ENCODE results near the gene CCDC142. TPM values are rescaled to one million over a fixed set of nuclear protein-coding genes. Genes with fewer than 3 reads are reported as not detected.
"Not testable (repeated sequence)": the region's sequence is repeated elsewhere in the genome, so short reads cannot be mapped to it uniquely, and the experiment has no call there.

CCDC142 gene
- total and polyA plus RNA-seq, 10 donors = 2.8 to 59.4 (median 26.0) TPM

DNA sequence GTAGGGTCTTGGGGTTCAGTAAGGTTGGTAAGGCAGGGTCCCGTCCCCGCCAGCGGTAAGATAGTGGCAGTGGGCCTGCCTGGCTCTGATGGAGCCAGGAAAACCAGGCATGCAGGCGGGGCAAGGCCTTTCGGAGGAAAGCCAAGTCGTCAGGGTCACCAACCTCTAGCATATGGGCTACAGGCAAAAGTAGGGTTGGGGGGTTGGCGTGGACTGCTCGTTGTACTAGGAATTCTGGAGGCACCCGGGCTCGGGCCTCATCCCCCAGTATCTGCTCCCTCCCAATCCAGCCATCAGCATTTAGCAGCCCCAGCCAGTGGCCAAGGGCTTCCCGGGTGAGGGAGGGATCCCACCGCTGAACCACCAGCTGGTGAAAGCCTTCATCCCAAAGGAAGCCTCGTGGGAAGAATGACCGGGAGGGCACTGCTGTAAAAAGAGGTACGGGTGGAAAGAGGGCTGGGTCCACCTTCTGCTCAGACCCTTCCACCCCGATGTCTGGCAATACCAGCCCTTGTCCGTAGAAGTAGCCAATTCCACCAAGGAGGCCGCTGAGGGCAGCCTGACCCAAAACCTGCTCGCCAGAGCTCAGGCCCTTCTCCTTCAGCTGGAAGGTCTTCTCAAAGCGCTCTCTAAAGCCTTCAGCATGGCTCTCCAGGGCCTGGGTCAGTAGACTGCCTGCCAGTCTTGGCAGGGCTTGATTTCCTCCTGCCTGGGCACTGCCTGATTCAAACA, 20.6 kb downstream of the CCDC142 start:
- Histone ChIP-seq H3K36me3 (peaks cover 0 to 35% (median 20%) of the 10 kb centered on the region in 6 donors), H3K4me1 (peaks cover 18 to 69% (median 41%) of the 10 kb centered on the region in 6 donors), H3K27ac (no peak overlapping the region), H3K27me3 (replicated peaks in 1 of 7) (no peaks in the 10 kb centered on the region), H3K4me3 (no peak overlapping the region), H3K9me3 (no peaks in the 10 kb centered on the region)
- peak; percentile 75 for DNase-seq
- intact Hi-C loops (cut with DNase I; ENCODE audit: low total_unique reads) = no loop called here
- 92 to 96% (median 93%) methylated on average over 13 to 20 of the region's 20 CpGs for WGBS, 5 donors
- TF ChIP-seq POLR2AphosphoS5 (IDR thresholded peaks at IDR 0.05) (peak in 1 of 3 donors; percentile 3), POLR2A (IDR thresholded peaks at IDR 0.05) (no peak)

DNA sequence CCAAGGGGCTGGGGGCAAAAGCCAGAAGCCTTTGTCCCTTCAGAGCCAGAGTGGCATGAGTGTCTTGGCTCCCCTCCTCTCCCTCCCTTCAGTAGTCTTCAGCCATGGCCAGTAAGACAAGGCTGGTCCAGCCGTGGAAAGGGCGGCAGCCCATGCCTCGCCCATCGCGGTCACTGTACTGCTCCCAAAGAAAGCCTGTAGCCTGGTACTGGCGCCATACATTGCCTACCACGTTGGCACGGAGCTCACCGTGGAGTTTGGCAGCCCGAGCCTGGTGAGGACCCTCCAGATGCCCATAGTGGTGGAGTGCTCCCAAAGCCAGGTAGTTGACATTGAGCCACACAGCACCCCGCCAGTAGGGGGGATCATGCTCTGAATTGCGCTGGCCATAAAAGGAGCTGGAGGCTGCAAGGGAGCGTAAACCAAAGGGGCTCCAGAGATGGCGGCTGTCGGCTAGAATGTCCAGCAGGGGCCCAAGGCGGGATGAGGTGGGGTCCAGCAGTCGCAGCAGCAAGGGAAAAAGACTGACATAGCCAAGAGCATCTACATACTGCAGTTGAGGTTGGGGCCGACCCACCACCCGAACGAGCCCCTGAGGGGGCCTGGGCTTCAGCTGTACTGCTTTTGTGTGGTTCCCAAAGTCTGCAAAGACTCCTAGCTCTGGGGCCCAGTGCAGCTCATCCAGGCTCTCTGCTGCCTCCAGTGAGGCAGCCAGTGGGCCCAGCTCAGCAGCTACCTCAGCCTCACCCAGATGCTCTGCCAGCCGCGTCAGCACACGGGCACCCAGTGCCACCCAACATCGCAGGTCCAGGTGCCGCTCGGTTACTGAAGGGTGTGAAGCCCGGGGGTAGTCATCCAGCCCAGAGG, 21.4 kb downstream of the CCDC142 start:
- 88 to 94% (median 93%) methylated on average over 21 to 27 of the region's 27 CpGs for WGBS, 5 donors
- DNase-seq = peak; percentile 71
- H3K4me1 ChIP-seq = peaks cover 26 to 73% (median 47%) of the 10 kb centered on the region in 6 donors

DNA sequence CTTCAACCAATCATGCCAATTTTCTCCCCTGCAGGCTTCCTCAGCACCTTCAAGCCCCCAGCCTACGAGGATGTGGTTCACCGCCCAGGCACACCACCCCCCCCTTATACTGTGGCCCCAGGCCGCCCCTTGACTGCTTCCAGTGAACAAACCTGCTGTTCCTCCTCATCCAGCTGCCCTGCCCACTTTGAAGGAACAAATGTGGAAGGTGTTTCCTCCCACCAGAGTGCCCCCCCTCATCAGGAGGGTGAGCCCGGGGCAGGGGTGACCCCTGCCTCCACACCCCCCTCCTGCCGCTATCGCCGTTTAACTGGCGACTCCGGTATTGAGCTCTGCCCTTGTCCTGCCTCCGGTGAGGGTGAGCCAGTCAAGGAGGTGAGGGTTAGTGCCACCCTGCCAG, 22.6 kb downstream of the CCDC142 start:
- H3K9me3 ChIP-seq; intact Hi-C loops (cut with DNase I; ENCODE audit: low total_unique reads); H3K27me3 ChIP-seq (replicated peaks in 1 of 7); H3K27ac ChIP-seq; H3K4me3 ChIP-seq: not testable (repeated sequence)
- 81 to 90% (median 82%) methylated on average over 9 to 10 of the region's 10 CpGs for WGBS, 5 donors
- peaks cover 0 to 35% (median 20%) of the 10 kb centered on the region in 6 donors for H3K36me3 ChIP-seq
- peak; percentile 74 for DNase-seq
- H3K4me1 ChIP-seq = peaks cover 38 to 75% (median 52%) of the 10 kb centered on the region in 6 donors

More for the DNA sequence above, 21.4 kb downstream of the CCDC142 start:
- intact Hi-C loops (cut with DNase I; ENCODE audit: low total_unique reads) = no loop called here
- Histone ChIP-seq H3K27me3 (replicated peaks in 1 of 7) (no peaks in the 10 kb centered on the region), H3K4me3 (no peak overlapping the region), H3K9me3 (no peaks in the 10 kb centered on the region), H3K27ac (no peak overlapping the region), H3K36me3 (peaks cover 0 to 35% (median 20%) of the 10 kb centered on the region in 6 donors)
- TF ChIP-seq, protein P1, sequence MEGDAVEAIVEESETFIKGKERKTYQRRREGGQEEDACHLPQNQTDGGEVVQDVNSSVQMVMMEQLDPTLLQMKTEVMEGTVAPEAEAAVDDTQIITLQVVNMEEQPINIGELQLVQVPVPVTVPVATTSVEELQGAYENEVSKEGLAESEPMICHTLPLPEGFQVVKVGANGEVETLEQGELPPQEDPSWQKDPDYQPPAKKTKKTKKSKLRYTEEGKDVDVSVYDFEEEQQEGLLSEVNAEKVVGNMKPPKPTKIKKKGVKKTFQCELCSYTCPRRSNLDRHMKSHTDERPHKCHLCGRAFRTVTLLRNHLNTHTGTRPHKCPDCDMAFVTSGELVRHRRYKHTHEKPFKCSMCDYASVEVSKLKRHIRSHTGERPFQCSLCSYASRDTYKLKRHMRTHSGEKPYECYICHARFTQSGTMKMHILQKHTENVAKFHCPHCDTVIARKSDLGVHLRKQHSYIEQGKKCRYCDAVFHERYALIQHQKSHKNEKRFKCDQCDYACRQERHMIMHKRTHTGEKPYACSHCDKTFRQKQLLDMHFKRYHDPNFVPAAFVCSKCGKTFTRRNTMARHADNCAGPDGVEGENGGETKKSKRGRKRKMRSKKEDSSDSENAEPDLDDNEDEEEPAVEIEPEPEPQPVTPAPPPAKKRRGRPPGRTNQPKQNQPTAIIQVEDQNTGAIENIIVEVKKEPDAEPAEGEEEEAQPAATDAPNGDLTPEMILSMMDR (IDR thresholded peaks at IDR 0.05 in 8 of 11, conservative IDR thresholded peaks at IDR 0.05 in 3 of 11) = no peak
- peak; percentile 2 to 64 (median 52) for TF ChIP-seq POLR2AphosphoS5 (IDR thresholded peaks at IDR 0.05)

DNA sequence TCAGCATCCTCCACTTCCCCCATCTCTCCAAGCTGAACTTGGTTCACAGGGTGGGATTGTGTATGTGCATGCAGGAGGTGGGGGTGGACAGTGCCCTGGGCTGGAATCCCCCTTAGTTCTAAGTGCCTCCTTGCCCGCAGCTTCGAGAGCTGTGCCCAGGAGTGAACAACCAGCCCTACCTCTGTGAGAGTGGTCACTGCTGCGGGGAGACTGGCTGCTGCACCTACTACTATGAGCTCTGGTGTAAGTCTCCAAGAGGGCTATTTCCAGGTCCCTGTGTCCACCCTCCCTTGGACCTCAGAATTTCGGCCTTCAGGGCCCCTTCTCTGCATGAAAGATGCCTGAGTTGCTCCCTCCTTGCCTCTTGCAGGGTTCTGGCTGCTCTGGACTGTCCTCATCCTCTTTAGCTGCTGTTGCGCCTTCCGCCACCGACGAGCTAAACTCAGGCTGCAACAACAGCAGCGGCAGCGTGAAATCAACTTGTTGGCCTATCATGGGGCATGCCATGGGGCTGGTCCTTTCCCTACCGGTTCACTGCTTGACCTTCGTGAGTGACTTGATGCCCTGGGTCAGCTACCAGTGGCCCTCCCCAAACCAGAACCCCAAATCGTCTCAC, 23.2 kb downstream of the CCDC142 start:
- TF ChIP-seq POLR2AphosphoS5 (IDR thresholded peaks at IDR 0.05) = peak; percentile 55 to 68 (median 55)
- DNase-seq = peak; percentile 71
- 79 to 93% (median 85%) methylated on average over 13 of the region's 13 CpGs for WGBS, 5 donors
- H3K4me3 ChIP-seq = peak overlapping the region in 3 of 8 donors; percentile 55 to 91 (median 70)
- H3K36me3 ChIP-seq = peaks cover 0 to 35% (median 20%) of the 10 kb centered on the region in 6 donors
- H3K9me3 ChIP-seq; H3K27me3 ChIP-seq (replicated peaks in 1 of 7); intact Hi-C loops (cut with DNase I; ENCODE audit: low total_unique reads): not testable (repeated sequence)
- H3K27ac ChIP-seq = peak overlapping the region in 3 of 8 donors; percentile 95 to 100 (median 99)
- H3K4me1 ChIP-seq = peaks cover 37 to 75% (median 54%) of the 10 kb centered on the region in 6 donors

DNA sequence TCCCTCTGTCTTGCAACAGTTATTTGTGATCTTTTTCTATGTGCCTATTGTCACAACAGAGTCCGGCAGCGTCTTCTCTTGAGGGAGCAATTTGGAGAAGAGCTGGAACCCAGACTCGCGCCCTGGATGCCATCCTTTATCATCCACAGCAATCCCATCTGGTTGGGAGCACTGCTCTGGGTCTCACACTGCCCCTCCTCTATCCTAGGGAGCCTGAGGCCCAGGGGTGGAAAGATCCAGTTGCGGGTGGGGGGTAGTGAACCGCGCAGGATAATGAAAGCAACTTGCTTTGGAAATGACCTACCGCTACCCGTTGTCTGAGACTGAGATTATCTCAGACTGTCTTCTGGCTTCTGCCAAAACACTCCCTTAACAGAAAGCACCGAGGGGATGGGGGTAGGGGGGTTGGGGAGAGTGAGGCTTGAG, 23.8 kb downstream of the CCDC142 start:
- Histone ChIP-seq H3K27ac (peak overlapping the region; percentile 77 to 100 (median 98)), H3K36me3 (peaks cover 0 to 35% (median 20%) of the 10 kb centered on the region in 6 donors), H3K27me3 (replicated peaks in 1 of 7) (no peaks in the 10 kb centered on the region), H3K9me3 (no peaks in the 10 kb centered on the region), H3K4me1 (peaks cover 33 to 74% (median 50%) of the 10 kb centered on the region in 6 donors), H3K4me3 (peak overlapping the region; percentile 55 to 91 (median 72))
- 5 to 11% (median 6%) methylated on average over 10 of the region's 10 CpGs for WGBS, 5 donors
- peak; percentile 78 for DNase-seq
- intact Hi-C loops (cut with DNase I; ENCODE audit: low total_unique reads) = no loop called here
- TF ChIP-seq POLR2AphosphoS5 (IDR thresholded peaks at IDR 0.05) (no peak), POLR2A (IDR thresholded peaks at IDR 0.05) (no peak)
- TF ChIP-seq, protein P1 (IDR thresholded peaks at IDR 0.05 in 8 of 11, conservative IDR thresholded peaks at IDR 0.05 in 3 of 11) = no peak

Measured in spleen (tissue), 11 donors.